GM21717 (cell line): Measurements from ENCODE around the gene DEPP1.
A peak's percentile ranks its signal among the peaks of the same experiment; 100 is the strongest.

Experiments used
- ATAC-seq: cut with Tn5 transposase; IDR thresholded peaks from one replicate; pipeline ENCODE4 v1.9.1; 2021; ENCODE audit warnings: mild to moderate bottlenecking, moderate library complexity; ENCODE audit not compliant: unreplicated experiment

The DEPP1 gene

GRCh38 chr10:44956226-44956625, 22.4 kb downstream of the DEPP1 start:
- ATAC-seq = no peak

GRCh38 chr10:44955413-44956070, 23.1 kb downstream of the DEPP1 start:
- ATAC-seq = no peak

GRCh38 chr10:44954962-44955361, 23.6 kb downstream of the DEPP1 start:
- no peak for ATAC-seq

GRCh38 chr10:44954042-44954441, 24.6 kb downstream of the DEPP1 start:
- no peak for ATAC-seq

GRCh38 chr10:44952779-44953231, 25.8 kb downstream of the DEPP1 start:
- ATAC-seq = no peak

GRCh38 chr10:44951576-44952226, 26.9 kb downstream of the DEPP1 start:
- ATAC-seq = no peak

GRCh38 chr10:44950326-44951225, 28.0 kb downstream of the DEPP1 start:
- ATAC-seq = no peak

- ATAC-seq = no peak
Observed at GRCh38 chr10:44949915-44950314, 28.7 kb downstream of the DEPP1 start.

GRCh38 chr10:44949127-44949802, 29.3 kb downstream of the DEPP1 start:
- no peak for ATAC-seq

GRCh38 chr10:44948642-44949041, 30.0 kb downstream of the DEPP1 start:
- ATAC-seq = no peak

GRCh38 chr10:44947371-44948152, 31.0 kb downstream of the DEPP1 start:
- peak; percentile 62 for ATAC-seq

- ATAC-seq = peak; percentile 46
Observed at GRCh38 chr10:44946205-44946604, 32.4 kb downstream of the DEPP1 start.

GRCh38 chr10:44944354-44944753, 34.3 kb downstream of the DEPP1 start:
- ATAC-seq = no peak

GRCh38 chr10:44939691-44940401, 38.8 kb downstream of the DEPP1 start:
- no peak for ATAC-seq

GRCh38 chr10:44938956-44939355, 39.7 kb downstream of the DEPP1 start:
- ATAC-seq = no peak

GRCh38 chr10:44937196-44938005, 41.2 kb downstream of the DEPP1 start:
- no peak for ATAC-seq

- ATAC-seq = no peak
Observed at GRCh38 chr10:44936314-44936975, 42.2 kb downstream of the DEPP1 start.

GRCh38 chr10:44935966-44936295, 42.7 kb downstream of the DEPP1 start:
- no peak for ATAC-seq
